IPS-15b (cell line): Measurements from ENCODE around the gene RUVBL2.
"Not testable (repeated sequence)": the region's sequence is repeated elsewhere in the genome, so short reads cannot be mapped to it uniquely, and the experiment has no call there.

ENCODE experiments used
- H3K27me3 ChIP-seq: one replicate; pipeline ENCODE4 v1.6.1; 2013; ENCODE audit warnings: low read length; ENCODE audit not compliant: control insufficient read depth, insufficient read depth
- H3K36me3 ChIP-seq: one replicate; pipeline ENCODE4 v1.6.1; 2013; ENCODE audit warnings: low read length; ENCODE audit not compliant: control insufficient read depth, insufficient read depth
- H3K4me1 ChIP-seq: one replicate; pipeline ENCODE4 v1.6.1; 2013; ENCODE audit warnings: mild to moderate bottlenecking, low read length; ENCODE audit not compliant: control insufficient read depth, insufficient read depth
- H3K4me3 ChIP-seq: one replicate; pipeline ENCODE4 v1.5.1; 2013; ENCODE audit warnings: low read depth, low read length
- H3K9ac ChIP-seq: one replicate; pipeline ENCODE4 v1.6.1; 2013; ENCODE audit warnings: low read depth, mild to moderate bottlenecking, low read length
- H3K9me3 ChIP-seq: one replicate; pipeline ENCODE4 v1.6.1; 2013; ENCODE audit warnings: mild to moderate bottlenecking, low read length; ENCODE audit not compliant: control insufficient read depth, insufficient read depth

The RUVBL2 gene

GRCh38 chr19:49017041-49017665 lies 23.5 kb downstream of the RUVBL2 start, which contains the start of gene LHB:
Gene LHB, minus strand, starts transcription at chr19:49017091. Its CDS starts 10 bp downstream, at chr19:49017081.
- peaks cover 9% of the 10 kb centered on the region for H3K4me1 ChIP-seq
- peaks cover 29% of the 10 kb centered on the region for H3K36me3 ChIP-seq
- H3K9ac ChIP-seq, result peak within 1 kb of the TSS; percentile 24
- peak within 1 kb of the TSS; percentile 50 for H3K4me3 ChIP-seq
- no peaks in the 10 kb centered on the region for H3K9me3 ChIP-seq
- H3K27me3 ChIP-seq, result peaks cover 30% of the 10 kb centered on the region

GRCh38 chr19:49017666-49018351 lies 24.1 kb downstream of the RUVBL2 start:
- H3K9ac ChIP-seq, result peak overlapping the region; percentile 24
- H3K27me3 ChIP-seq, result peaks cover 30% of the 10 kb centered on the region
- no peaks in the 10 kb centered on the region for H3K9me3 ChIP-seq
- peaks cover 9% of the 10 kb centered on the region for H3K4me1 ChIP-seq
- peaks cover 25% of the 10 kb centered on the region for H3K36me3 ChIP-seq
- peak overlapping the region; percentile 50 for H3K4me3 ChIP-seq

- H3K4me3 ChIP-seq, result peak overlapping the region; percentile 50
- not testable (repeated sequence) for H3K9ac ChIP-seq, H3K9me3 ChIP-seq, H3K4me1 ChIP-seq
- H3K36me3 ChIP-seq, result peaks cover 25% of the 10 kb centered on the region
- peaks cover 30% of the 10 kb centered on the region for H3K27me3 ChIP-seq
Measured at GRCh38 chr19:49018388-49019241, 24.9 kb downstream of the RUVBL2 start.

DNA sequence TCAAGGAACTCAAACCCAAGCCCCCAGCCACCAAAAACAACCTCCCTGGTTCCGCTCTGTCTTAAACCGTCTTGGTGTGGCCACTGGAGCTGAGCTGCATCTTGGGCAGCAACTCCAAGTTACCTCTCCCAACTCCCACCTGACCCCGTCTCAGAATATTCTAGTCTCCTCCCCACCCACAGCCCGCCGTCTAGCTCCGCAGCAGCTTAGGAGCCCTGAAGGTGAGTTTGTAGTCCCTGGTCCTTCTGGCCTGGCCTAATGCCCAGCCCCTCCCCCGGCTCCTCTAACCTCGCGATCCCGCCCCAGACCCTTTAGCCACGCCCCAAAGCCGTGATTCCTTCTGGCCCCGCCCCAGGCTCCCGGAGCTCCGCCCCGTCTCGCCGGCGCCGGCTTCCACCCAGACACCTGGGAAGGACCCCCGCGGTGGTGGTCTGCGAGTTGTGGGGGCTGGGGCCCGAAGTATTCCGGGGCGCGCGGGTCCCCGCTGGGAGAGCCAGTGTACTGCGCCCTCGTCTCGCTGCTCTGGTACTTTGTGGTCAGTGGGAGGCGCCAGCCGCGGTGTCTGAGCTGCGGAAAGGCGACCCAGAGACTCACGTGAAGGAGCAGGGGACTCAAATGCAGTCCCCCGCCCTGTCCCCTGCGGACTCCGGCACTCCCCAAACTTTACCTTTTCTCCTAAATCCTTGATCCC lies 25.7 kb downstream of the RUVBL2 start:
- H3K4me3 ChIP-seq, result peak overlapping the region; percentile 53
- no peaks in the 10 kb centered on the region for H3K9me3 ChIP-seq
- no peak overlapping the region for H3K9ac ChIP-seq

GRCh38 chr19:49020342-49020741 lies 26.7 kb downstream of the RUVBL2 start:
- Histone ChIP-seq H3K4me3 (peak overlapping the region; percentile 30), H3K4me1 (peaks cover 9% of the 10 kb centered on the region)

More for the DNA sequence above, 25.7 kb downstream of the RUVBL2 start:
- Histone ChIP-seq H3K27me3 (peaks cover 30% of the 10 kb centered on the region), H3K36me3 (peaks cover 18% of the 10 kb centered on the region), H3K4me1 (peaks cover 9% of the 10 kb centered on the region)

DNA sequence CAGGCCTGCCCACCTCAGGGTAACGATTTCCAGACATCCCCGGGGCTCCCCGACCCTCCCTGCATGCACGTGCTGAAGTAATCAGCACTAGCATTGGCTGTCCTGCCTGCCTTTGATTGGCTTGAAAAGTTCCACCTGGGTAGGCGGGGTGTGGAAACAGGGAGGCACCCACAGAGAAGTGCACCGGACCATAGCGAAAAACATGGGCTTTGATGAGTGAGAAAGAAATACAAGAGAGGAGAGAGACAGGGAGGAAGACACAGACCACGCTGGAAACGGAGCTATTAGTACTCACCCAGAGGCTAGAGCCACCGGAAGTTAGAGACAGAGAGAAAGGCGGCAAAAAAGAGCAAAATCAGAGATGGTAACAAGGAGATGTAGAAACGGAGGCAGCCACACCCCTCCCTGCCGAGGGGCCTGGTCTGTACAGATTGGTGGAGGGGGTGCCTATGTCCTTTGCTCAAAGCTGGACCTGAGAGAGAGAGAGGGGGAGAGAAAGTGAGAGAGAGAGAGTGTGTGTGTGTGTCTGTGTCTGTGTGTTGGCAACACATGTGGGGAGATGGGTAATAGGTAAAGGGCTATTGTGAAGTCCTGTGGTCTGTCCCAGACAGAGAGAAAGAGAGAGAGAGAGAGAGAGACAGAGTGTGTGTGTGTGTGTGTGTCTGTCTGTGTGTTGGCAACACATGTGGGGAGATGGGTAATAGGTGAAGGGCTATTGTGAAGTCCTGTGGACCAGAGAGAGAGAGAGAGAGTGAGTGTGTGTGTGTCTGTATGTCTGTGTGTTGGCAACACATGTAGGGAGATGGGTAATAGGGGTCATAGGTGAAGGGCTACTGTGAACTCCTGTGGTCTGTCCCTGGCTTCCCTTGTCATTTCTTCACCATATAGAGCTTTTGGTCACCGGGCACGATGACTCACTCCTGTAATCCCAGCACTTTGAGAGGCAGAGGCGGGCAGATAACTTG lies 27.5 kb downstream of the RUVBL2 start:
- Histone ChIP-seq H3K9me3 (no peaks in the 10 kb centered on the region), H3K9ac (no peak overlapping the region), H3K4me3 (no peak overlapping the region), H3K4me1 (peaks cover 9% of the 10 kb centered on the region), H3K27me3 (peaks cover 30% of the 10 kb centered on the region), H3K36me3 (peaks cover 1% of the 10 kb centered on the region)

More at GRCh38 chr19:49020342-49020741, 26.7 kb downstream of the RUVBL2 start:
- no peaks in the 10 kb centered on the region for H3K9me3 ChIP-seq
- H3K27me3 ChIP-seq, result peaks cover 30% of the 10 kb centered on the region
- no peak overlapping the region for H3K9ac ChIP-seq
- H3K36me3 ChIP-seq, result peaks cover 10% of the 10 kb centered on the region

GRCh38 chr19:49022116-49022515 lies 28.4 kb downstream of the RUVBL2 start:
- Histone ChIP-seq H3K9me3 (no peaks in the 10 kb centered on the region), H3K27me3 (peaks cover 30% of the 10 kb centered on the region), H3K36me3 (no peaks in the 10 kb centered on the region), H3K4me1 (peaks cover 9% of the 10 kb centered on the region), H3K4me3 (no peak overlapping the region), H3K9ac (no peak overlapping the region)

DNA sequence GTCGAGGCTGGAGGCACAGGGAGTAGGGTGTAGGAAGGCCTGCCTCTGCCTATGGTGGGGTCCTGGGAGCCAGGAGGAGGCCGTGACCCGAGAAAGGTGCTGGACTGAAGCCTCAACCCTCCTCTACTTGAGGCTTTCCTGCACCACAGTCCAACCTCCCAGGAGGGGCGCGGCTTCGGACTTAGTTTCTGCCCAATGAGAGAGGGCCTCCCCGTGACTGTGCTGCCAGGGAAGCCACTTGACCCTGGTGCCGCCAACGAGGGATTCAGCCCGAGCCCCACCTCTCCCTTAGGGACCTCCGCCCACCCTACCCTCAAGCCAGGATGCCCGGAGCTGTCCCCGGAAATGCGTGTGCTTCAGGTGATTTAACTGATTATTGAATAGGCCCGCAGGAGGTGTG lies 30.5 kb downstream of the RUVBL2 start, which contains the start of gene CGB3:
Gene CGB3 (minus strand): TSS at position 101 of the 400 bp plus-strand sequence. CDS start 362 bp downstream, outside the sequence.
- H3K4me3 ChIP-seq, H3K36me3 ChIP-seq, H3K9me3 ChIP-seq, H3K4me1 ChIP-seq, H3K9ac ChIP-seq: not testable (repeated sequence)
- peaks cover 18% of the 10 kb centered on the region for H3K27me3 ChIP-seq

DNA sequence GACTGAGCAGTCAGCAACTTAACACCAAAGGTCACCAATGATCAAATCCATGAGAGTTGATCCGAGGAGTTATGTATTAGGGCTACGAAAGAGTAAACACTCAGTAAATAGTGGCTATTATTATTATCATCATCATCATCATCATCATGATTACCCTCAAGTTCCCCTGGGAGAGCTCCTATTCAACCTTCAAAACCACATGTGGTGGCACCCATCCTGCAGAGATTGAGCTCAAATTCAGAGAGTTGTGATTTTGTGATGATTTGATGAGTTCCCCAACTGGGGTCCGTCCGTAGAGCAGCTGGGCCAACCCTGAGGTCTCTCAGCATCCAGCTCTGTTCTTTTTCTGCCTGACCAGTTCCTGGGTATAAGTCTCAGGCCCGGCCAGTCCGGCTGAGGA lies 31.4 kb downstream of the RUVBL2 start:
- H3K9ac ChIP-seq, H3K4me1 ChIP-seq, H3K4me3 ChIP-seq, H3K36me3 ChIP-seq, H3K9me3 ChIP-seq: not testable (repeated sequence)
- peaks cover 18% of the 10 kb centered on the region for H3K27me3 ChIP-seq

DNA sequence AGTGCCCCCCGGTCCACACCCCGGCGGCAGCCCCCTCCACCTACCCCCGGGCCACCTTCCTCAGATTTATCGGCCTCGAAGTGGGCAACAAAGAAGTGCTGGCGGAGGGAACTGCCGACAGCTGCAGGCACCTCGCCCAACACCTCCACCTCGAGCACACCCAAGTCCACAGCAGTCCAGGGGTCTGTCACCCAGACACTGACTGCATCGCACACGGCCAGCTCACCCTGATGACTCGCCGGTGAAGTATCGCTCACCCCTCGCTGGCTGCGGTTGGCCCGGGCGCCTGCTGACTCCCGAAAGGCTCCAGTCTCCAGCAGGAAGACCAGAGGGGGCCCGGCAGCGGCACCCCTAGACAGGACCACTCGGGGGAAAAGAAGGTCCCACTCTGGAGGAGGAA lies 31.9 kb downstream of the RUVBL2 start:
- not testable (repeated sequence) for H3K4me3 ChIP-seq, H3K36me3 ChIP-seq, H3K4me1 ChIP-seq, H3K9ac ChIP-seq, H3K9me3 ChIP-seq
- peaks cover 13% of the 10 kb centered on the region for H3K27me3 ChIP-seq
